NCI-H345 (cell line): ENCODE data around the gene ATG4A.

Experiments
- DNase-seq: peaks from one replicate; lab custom pipeline; 2025; lab: John Stamatoyannopoulos, UW

The ATG4A gene

GRCh38 chrX:108122748-108123147, 31.2 kb downstream of the ATG4A start:
- DNase-seq: no peak

DNA sequence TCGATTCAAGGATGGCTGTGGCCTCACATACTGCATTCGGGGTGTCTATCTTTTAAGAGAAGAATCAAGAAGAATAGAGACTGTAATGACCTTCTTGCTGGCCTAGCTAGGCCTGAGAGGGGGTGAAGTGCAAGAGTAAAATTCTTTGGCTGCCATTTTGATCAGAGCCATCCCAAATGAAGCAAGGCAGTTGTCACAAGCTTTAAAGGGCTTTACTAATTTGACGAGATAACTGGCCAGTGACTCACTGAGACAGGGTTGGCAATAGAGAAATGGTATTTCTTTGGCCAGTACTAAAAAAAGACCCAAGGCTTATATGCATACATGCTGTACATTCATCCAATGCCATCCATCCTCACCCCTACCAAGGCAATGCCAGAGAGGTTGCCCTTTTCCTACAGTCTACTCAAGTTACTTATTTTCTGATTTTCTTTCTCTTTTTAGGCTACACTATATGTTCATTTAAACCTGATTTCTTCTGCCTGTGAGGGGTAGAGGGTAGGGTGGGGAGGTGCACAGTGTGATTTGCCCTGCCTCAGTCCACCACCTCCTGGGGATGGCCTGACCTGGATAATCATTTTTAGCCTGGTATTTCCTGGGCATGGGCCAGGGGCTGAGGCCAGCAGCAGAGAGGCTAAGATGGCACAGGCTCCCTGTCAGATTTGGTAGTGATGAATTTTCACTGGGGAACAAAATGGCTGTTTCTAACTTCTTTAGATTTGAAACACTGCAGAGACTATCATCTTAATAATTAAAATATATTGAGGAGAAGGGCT, 32.2 kb downstream of the ATG4A start:
- DNase-seq: no peak

DNA sequence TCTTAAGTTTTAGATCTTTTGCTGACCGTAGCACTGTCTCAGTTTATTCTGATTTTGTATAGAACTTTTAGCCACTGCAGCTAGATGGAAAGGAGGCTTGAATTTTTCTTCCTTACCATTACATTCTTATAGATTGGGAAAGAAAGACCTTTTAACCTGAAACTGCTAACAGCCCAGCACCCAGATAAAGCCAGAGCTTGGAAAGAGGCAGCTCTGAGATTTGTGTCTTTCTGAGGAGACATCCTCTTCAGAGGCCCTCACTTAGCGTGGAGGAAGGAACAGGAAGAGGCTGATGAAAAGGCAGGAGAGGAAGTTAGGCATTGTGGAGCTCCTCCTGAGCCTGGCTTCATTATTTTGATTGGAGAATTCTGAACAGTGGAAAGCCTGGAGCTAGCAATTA, 35.1 kb downstream of the ATG4A start:
- DNase-seq: no peak

GRCh38 chrX:108127152-108127551, 35.6 kb downstream of the ATG4A start:
- DNase-seq: no peak

GRCh38 chrX:108130889-108131288, 39.3 kb downstream of the ATG4A start:
- DNase-seq: no peak

GRCh38 chrX:108131471-108131870, 39.9 kb downstream of the ATG4A start:
- no peak for DNase-seq

DNA sequence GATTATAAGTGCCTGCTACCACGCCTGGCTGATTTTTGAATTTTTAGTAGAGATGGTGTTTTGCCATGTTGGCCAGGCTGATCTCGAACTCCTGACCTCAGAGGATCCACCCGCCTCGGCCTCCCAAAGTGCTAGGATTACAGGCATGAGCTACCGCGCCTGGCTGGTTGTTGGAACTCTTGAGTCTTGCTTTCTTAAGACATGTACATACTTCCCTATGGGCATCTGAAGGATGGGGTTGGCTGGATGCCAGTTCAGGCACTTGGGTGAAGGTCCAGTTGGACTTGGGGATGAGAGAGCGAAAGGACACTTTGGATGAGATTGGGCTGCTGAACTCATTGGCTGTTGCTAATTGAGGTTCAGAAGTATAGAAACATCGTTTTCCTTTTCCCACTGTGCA, 40.5 kb downstream of the ATG4A start:
- DNase-seq: no peak

DNA sequence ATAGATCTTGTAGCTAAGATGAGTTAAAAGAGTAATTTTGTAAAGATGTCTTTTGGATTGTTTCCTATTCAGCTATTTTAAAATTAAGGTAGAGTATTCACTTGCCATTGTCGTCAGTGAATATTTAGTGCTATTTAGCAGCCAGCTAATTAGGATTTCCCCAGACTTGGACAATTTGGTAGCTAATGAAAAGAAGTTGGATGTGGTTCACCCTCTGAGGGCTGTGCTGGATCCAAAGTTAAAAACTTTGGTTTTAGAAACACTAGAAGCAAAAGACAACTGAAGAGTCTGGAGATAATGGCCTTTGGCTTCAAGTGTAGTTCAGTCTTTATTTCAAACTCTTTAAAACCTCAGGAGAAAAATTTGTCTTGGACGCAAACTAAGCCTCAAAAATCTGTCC, 41.3 kb downstream of the ATG4A start:
- DNase-seq: no peak

- DNase-seq: no peak
Measured at GRCh38 chrX:108134724-108135123, 43.1 kb downstream of the ATG4A start.

GRCh38 chrX:108138814-108139702, 47.5 kb downstream of the ATG4A start:
- no peak for DNase-seq

GRCh38 chrX:108148524-108148923, 56.9 kb downstream of the ATG4A start:
- DNase-seq: no peak

- no peak for DNase-seq
Measured at GRCh38 chrX:108156082-108156481, 64.5 kb downstream of the ATG4A start.

- no peak for DNase-seq
Measured at GRCh38 chrX:108156934-108157466, 65.4 kb downstream of the ATG4A start.

DNA sequence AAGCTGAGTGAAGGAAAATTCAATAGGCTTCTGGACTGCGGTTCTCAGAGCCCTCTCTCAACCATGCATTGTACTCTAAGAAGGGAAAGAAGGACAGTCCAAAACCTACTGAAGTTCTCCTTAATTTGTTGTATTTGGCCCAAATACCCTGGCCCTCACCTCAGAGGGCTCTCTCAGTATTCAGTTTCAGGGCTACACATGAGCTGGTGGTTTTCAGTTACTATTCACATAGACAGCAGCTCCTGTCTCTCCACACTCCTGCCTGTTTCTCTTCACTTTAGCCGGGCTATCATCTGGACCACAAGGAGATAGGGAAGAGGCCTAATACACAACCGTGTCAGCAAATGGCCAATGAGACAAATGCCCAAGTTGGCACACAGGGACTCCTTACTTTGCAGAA, 66.0 kb downstream of the ATG4A start:
- DNase-seq: no peak

GRCh38 chrX:108159028-108159670, 67.6 kb downstream of the ATG4A start:
- no peak for DNase-seq

DNA sequence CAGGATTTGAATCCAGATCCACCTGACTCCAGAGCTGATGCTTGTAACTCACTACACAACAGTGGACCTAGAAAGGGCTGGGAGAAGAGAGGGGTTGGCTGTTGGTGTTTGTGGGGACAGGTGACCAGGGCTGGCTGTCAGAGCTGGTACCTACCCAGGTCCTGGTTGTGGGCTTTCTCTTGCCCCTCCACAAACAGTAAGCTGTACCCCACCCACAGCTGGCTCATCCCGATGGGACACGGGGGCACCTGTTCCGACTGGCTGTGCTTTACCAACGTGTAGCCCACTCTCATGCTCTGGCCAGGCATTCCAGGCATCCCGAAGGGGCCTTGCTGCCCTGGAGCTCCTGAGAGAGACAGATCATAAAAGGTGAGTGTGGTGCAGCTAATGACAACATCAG, 68.7 kb downstream of the ATG4A start:
- no peak for DNase-seq

DNA sequence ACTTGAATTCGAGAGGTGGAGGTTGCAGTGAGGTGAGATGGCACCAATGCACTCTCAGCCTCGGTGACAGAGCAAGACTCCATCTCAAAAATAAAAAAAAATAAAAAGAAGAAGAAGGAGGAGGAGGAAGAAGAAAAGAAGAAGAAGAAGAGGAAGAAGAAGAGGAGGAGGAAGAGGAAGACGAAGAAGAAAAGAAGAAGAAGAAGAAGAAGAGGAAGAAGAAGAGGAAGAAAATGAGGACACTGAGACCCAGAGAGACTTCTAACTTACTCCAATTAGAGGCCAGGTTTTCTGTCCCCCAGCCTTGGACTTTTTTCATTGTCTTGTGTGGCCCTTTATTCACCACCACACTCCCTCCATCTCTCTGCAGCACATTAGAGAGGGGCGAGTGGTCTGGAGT, 70.7 kb downstream of the ATG4A start:
- DNase-seq: no peak

- DNase-seq: no peak
Measured at GRCh38 chrX:108163333-108164082, 71.9 kb downstream of the ATG4A start.

GRCh38 chrX:108165383-108166111, 74.0 kb downstream of the ATG4A start:
- DNase-seq: no peak

- no peak for DNase-seq
Measured at GRCh38 chrX:108167211-108167872, 75.8 kb downstream of the ATG4A start.
